Measurements from ENCODE around the gene ACSS1. TPM values are rescaled to one million over a fixed set of nuclear protein-coding genes. Genes with fewer than 3 reads are reported as not detected.
A peak's percentile ranks its signal among the peaks of the same experiment; 100 is the strongest.

Gene ACSS1
- total RNA-seq, 6 donors from 2014 or later, result 39.7 to 122 (median 58.1) TPM

DNA sequence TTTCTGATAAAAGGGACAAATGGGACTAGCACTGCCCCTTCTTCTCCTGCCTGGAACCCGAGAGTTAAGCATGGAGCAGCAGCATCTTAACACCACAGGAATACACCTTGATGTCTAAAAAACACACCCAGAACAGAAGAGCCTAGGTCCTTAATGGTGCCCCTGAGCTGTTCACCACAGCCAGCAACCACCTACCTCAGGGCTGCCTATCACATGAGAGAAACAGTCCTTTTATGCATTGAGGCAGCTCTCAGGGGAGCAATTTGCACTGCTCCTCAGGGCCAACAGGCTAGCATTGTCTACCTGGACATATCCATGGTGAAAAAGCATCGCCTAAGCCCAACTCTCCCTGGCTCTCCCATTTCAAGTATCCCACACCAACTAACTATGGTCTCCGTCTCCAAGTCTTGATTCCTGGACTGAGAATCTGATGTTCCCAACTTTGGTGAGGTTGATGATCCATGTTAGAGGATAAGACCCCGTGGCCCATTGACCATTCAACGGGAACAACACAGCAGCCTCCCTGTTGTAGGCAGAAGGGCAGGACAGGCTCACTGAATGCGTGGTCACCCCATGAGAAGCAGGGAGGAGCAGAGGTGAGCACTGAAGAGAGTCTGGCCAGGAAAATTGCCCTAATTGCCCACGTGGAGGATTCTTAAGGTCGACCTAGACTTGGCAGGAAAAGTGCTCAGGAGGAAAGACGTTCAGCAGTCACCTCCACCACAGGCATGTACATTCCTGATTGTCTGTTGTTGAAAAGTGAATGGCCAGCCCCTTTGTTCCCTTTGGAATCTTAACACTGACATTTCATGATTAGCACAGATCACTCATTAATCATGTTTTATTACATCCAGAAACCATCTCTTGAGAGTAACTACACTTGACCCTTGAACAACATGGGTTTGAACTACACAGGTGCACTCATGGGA is 61.2 kb downstream of the ACSS1 start:
- Histone ChIP-seq H3K4me3 (no peak overlapping the region), H3K9me3 (no peaks in the 10 kb centered on the region), H3K27ac (no peak overlapping the region), H3K4me1 (peaks cover 15 to 33% (median 27%) of the 10 kb centered on the region in 4 donors), H3K36me3 (no peaks in the 10 kb centered on the region), H3K27me3 (no peaks in the 10 kb centered on the region)
- TF ChIP-seq POLR2A (IDR thresholded peaks at IDR 0.05), result no peak
- TF ChIP-seq, protein P1, sequence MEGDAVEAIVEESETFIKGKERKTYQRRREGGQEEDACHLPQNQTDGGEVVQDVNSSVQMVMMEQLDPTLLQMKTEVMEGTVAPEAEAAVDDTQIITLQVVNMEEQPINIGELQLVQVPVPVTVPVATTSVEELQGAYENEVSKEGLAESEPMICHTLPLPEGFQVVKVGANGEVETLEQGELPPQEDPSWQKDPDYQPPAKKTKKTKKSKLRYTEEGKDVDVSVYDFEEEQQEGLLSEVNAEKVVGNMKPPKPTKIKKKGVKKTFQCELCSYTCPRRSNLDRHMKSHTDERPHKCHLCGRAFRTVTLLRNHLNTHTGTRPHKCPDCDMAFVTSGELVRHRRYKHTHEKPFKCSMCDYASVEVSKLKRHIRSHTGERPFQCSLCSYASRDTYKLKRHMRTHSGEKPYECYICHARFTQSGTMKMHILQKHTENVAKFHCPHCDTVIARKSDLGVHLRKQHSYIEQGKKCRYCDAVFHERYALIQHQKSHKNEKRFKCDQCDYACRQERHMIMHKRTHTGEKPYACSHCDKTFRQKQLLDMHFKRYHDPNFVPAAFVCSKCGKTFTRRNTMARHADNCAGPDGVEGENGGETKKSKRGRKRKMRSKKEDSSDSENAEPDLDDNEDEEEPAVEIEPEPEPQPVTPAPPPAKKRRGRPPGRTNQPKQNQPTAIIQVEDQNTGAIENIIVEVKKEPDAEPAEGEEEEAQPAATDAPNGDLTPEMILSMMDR (IDR thresholded peaks at IDR 0.05), result no peak
- TF ChIP-seq EP300 (IDR thresholded peaks at IDR 0.05), result no peak
- TF ChIP-seq POLR2AphosphoS5 (IDR thresholded peaks at IDR 0.05), result no peak
- DNase-seq (peak in 1 of 2 donors; percentile 12), ATAC-seq (ENCODE audit: low FRiP score in 2 of 2) (no peak)
- WGBS, 2 donors, result 71 to 74% methylated on average over 9 of the region's 9 CpGs

DNA sequence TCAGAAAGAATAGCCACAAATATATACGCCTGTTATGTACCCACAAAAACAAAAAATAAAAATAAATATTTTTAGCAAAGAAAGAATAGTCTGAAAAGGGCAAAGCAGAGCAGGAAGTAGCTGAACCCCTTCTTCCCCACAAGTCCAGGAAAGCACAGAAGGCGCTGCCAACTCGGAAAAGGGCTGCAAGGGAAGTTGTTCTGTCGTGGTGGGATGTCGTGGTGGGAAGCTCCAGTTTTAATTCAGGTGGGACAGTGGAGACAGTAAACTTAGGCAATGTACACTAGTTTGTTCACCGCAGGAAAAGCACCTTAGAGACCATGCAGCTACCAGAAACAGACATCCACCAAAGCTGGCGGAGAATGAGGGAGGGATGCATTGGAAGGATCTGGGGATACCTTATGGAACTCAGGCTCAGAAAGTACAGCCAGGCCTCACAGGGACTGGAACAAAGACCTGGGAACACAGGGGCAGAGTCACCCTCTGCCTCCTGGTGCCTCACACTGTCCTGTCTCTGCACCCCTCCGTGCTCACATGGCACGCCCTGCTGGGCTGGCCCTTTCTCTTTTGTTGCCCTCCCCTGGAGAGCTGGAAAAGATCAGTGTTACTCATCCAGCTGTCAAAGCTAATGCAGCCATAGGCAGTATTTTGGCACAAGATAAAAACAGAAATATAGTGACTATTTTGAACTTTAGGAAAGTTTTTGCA is 62.0 kb downstream of the ACSS1 start:
- DNase-seq (peak in 1 of 2 donors; percentile 14), ATAC-seq (ENCODE audit: low FRiP score in 2 of 2) (no peak)
- no peak overlapping the region for H3K27ac ChIP-seq
- H3K4me3 ChIP-seq, result no peak overlapping the region
- peaks cover 23 to 41% (median 36%) of the 10 kb centered on the region in 4 donors for H3K4me1 ChIP-seq
- WGBS, 2 donors, result 76 to 83% methylated on average over 9 of the region's 9 CpGs
- TF ChIP-seq POLR2AphosphoS5 (IDR thresholded peaks at IDR 0.05) (no peak), POLR2A (IDR thresholded peaks at IDR 0.05) (no peak), EP300 (IDR thresholded peaks at IDR 0.05) (no peak)
- TF ChIP-seq, protein P1 (IDR thresholded peaks at IDR 0.05), result no peak
- H3K9me3 ChIP-seq, result no peaks in the 10 kb centered on the region
- no peaks in the 10 kb centered on the region for H3K27me3 ChIP-seq
- no peaks in the 10 kb centered on the region for H3K36me3 ChIP-seq

DNA sequence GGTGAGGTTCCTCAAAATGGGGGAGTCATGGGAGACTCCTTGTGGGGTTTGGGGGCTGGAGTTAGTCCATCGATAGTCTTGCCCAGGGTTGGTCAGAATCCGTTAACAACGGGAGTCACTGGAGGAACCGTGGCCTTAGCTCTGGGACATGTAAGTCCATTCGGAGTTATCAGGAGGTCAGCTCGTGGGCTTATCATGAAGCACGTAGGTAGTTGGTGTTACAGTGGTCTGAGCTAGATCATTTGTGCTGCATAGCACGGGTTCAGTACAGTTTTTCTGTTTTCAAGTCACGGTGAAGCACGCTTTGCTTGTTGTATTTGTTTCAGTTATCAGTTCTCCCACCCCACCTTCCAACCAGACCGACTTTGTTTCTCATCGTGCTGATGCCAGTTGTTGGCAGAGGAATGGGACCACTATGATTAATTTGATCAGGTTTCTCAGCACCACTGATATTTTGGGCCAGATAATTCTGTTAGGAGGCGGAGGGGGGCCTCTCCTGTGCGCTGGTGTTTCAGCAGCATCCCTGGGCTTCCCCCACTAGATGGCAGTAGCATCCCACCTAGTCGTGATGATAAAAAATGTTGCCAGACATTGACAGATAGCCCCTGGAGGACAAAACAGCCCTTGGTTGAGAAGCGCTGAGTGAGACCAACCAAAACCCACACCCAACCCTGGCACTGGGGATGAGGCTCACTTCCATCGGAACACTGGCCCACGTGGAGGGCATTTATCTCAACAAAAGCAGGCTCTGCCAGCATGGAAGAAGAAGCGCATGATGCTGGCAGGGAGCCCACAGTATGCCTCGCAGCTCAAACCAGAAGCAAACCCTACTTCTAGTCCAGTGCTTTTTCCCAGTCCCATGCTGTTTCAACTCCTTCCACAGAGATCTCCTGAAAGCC is 63.2 kb downstream of the ACSS1 start:
- no peaks in the 10 kb centered on the region for H3K27me3 ChIP-seq
- H3K9me3 ChIP-seq, result no peaks in the 10 kb centered on the region
- TF ChIP-seq, protein P1 (IDR thresholded peaks at IDR 0.05), result peak; percentile 90 to 94 (median 92)
- no peak for TF ChIP-seq EP300 (IDR thresholded peaks at IDR 0.05)
- no peaks in the 10 kb centered on the region for H3K36me3 ChIP-seq
- peaks cover 25 to 36% (median 31%) of the 10 kb centered on the region in 4 donors for H3K4me1 ChIP-seq
- ATAC-seq (ENCODE audit: low FRiP score in 2 of 2), result peak; percentile 71 to 73
- H3K4me3 ChIP-seq, result peak overlapping the region in 1 of 4 donors; percentile 11
- DNase-seq, result peak in 1 of 2 donors; percentile 75
- peak overlapping the region in 1 of 4 donors; percentile 95 for H3K27ac ChIP-seq
- 46 to 51% methylated on average over 17 to 20 of the region's 20 CpGs for WGBS, 2 donors

DNA sequence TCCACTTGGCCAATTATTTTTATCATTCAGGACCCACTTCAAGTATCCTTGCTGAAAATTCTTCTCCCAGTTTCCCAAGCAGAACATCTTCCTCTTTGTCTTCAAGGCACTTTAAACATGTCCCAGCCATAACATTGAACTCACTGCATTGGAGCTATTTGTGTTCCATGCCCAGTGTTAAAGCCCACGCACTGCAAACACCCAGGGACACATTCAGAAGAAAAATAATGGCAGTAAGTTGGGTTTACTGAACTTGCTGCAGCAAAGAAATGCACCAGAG is 63.8 kb downstream of the ACSS1 start:
- H3K9me3 ChIP-seq, result no peaks in the 10 kb centered on the region
- WGBS, 2 donors, result 79 to 89% methylated on average over 1 of the region's 1 CpG
- TF ChIP-seq, protein P1 (IDR thresholded peaks at IDR 0.05), result no peak
- TF ChIP-seq POLR2A (IDR thresholded peaks at IDR 0.05), result no peak
- no peak for TF ChIP-seq POLR2AphosphoS5 (IDR thresholded peaks at IDR 0.05)
- TF ChIP-seq EP300 (IDR thresholded peaks at IDR 0.05), result no peak
- H3K27me3 ChIP-seq, result no peaks in the 10 kb centered on the region
- H3K4me1 ChIP-seq, result peaks cover 25 to 37% (median 33%) of the 10 kb centered on the region in 4 donors
- H3K27ac ChIP-seq, result peak overlapping the region in 1 of 4 donors; percentile 95
- ATAC-seq (ENCODE audit: low FRiP score in 2 of 2) (no peak), DNase-seq (no peak)
- no peak overlapping the region for H3K4me3 ChIP-seq
- no peaks in the 10 kb centered on the region for H3K36me3 ChIP-seq

Data from upper lobe of left lung (tissue), 6 donors.